ENCODE results near the gene COL4A2.

Gene COL4A2

GRCh38 chr13:110453797-110454196, 146.7 kb downstream of the COL4A2 start (continued):
- no peak for TF ChIP-seq BCL11A (tag by site-specific recombination; IDR thresholded peaks at IDR 0.05; ENCODE audit: low read depth)
- no peak for TF ChIP-seq ZBTB17 (tag by site-specific recombination; IDR thresholded peaks at IDR 0.05)
- TF ChIP-seq ZNF112 (tag by site-specific recombination; IDR thresholded peaks at IDR 0.05), result no peak
- no peak for TF ChIP-seq ZFP3 (tag by site-specific recombination; IDR thresholded peaks at IDR 0.05; ENCODE audit: low read depth)

GRCh38 chr13:110454227-110454859, 147.3 kb downstream of the COL4A2 start:
- TF ChIP-seq ZNF658 (tag by site-specific recombination; IDR thresholded peaks at IDR 0.05) (no peak), ZNF670 (tag by site-specific recombination; IDR thresholded peaks at IDR 0.05; ENCODE audit: low read depth) (no peak), ZNF514 (tag by site-specific recombination; IDR thresholded peaks at IDR 0.05) (no peak), ZNF121 (tag by site-specific recombination; IDR thresholded peaks at IDR 0.05) (no peak), ZNF792 (tag by site-specific recombination; IDR thresholded peaks at IDR 0.05) (no peak), ZNF155 (tag by site-specific recombination; IDR thresholded peaks at IDR 0.05) (no peak), ZNF518A (tag by site-specific recombination; conservative IDR thresholded peaks at IDR 0.05; ENCODE audit: low read depth) (no peak), ZNF623 (tag by site-specific recombination; IDR thresholded peaks at IDR 0.05) (no peak), ZFHX2 (tag by site-specific recombination; conservative IDR thresholded peaks at IDR 0.05) (no peak), GLI2 (tag by site-specific recombination; IDR thresholded peaks at IDR 0.05; ENCODE audit: borderline replicate concordance, low read depth) (no peak), ZNF132 (tag by site-specific recombination; IDR thresholded peaks at IDR 0.05; ENCODE audit: borderline replicate concordance) (no peak), MEIS1 (CRISPR knock-in tag; IDR thresholded peaks at IDR 0.05; ENCODE audit: borderline replicate concordance) (no peak), ZNF660 (tag by site-specific recombination; IDR thresholded peaks at IDR 0.05) (no peak), KLF10 (tag by site-specific recombination; IDR thresholded peaks at IDR 0.05) (no peak), ZSCAN4 (tag by site-specific recombination; IDR thresholded peaks at IDR 0.05) (no peak), ZNF544 (tag by site-specific recombination; IDR thresholded peaks at IDR 0.05) (no peak), ZNF26 (tag by site-specific recombination; IDR thresholded peaks at IDR 0.05) (no peak)
- H3K4me1 ChIP-seq (ENCODE audit: control insufficient read depth, insufficient read depth, low read length), result no peaks in the 10 kb centered on the region
- H3K4me3 ChIP-seq (ENCODE audit: low read depth, low read length), result no peak overlapping the region
- ChIA-PET POLR2A (no interaction called here), CTCF (interaction anchor here (0.6 to 0.7 kb wide), 2 partner anchors 541 to 596 kb away, joined by 3 to 5 read pairs; no protein-coding TSS in a partner anchor)
- no peaks in the 10 kb centered on the region for H3K9me3 ChIP-seq (ENCODE audit: control insufficient read depth, insufficient read depth, low read depth, low read length)
- peaks cover 0 to 14% of the 10 kb centered on the region in 2 experiments; a peak in 2 of 3 replicates for H3K36me3 ChIP-seq (ENCODE audit: control insufficient read depth in 2 of 2, insufficient read depth in 1 of 2, low read length in 2 of 2)
- H3K27ac ChIP-seq (ENCODE audit: extremely low read depth, low read depth, low read length), result no peak overlapping the region
